SU-DHL-6 (cell line): ENCODE results near the gene GPR12.

Experiments used
- EZH2phosphoT487 ChIP-seq: fragments of 200-600 bp; sonication (generic), shearing (Covaris generic); conservative IDR thresholded peaks from 2 replicates; pipeline ENCODE4 v1.6.1; 2018; ENCODE audit warnings: mild to moderate bottlenecking, antibody characterized with exemption, low read length, moderate library complexity, mixed read lengths
- TF ChIP-seq, protein P1 (sequence below): fragments of 200-600 bp; sonication (generic); IDR thresholded peaks from one replicate; pipeline ENCODE4 v1.5.1; 2017; ENCODE audit warnings: antibody characterized with exemption, mild to moderate bottlenecking, low read length, moderate library complexity; ENCODE audit not compliant: insufficient read depth, poor library complexity, severe bottlenecking

DNA sequence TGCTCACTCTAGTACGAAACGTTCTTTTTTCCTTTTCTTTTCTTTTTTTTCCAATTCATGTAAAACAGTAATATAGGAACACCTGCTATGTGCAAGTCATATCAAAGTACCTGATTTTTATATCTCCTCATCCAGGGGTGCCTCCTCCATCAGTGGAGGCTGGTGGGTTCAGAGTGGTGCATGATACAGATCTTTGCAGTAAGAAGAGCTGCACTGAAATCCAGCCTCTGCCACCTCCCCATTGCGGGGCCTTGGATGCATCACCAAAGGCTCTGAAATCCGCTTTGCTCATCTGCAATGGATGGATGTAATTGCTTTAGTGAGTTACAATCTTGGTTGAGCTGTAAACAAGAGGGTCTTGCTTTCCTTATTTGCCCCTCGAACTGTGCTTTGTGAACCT lies 38.3 kb downstream of the GPR12 start:
- TF ChIP-seq, protein P1, sequence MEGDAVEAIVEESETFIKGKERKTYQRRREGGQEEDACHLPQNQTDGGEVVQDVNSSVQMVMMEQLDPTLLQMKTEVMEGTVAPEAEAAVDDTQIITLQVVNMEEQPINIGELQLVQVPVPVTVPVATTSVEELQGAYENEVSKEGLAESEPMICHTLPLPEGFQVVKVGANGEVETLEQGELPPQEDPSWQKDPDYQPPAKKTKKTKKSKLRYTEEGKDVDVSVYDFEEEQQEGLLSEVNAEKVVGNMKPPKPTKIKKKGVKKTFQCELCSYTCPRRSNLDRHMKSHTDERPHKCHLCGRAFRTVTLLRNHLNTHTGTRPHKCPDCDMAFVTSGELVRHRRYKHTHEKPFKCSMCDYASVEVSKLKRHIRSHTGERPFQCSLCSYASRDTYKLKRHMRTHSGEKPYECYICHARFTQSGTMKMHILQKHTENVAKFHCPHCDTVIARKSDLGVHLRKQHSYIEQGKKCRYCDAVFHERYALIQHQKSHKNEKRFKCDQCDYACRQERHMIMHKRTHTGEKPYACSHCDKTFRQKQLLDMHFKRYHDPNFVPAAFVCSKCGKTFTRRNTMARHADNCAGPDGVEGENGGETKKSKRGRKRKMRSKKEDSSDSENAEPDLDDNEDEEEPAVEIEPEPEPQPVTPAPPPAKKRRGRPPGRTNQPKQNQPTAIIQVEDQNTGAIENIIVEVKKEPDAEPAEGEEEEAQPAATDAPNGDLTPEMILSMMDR = no peak
- no peak for TF ChIP-seq EZH2phosphoT487
